GM12865 (cell line): Measurements from ENCODE around the gene PCMT1.
"Not testable (repeated sequence)": the region's sequence is repeated elsewhere in the genome, so short reads cannot be mapped to it uniquely, and the experiment has no call there.

Experiments
- DNase-seq: peaks from one replicate; pipeline ENCODE4 v3.0.0; 2010; ENCODE audit warnings: low read depth
- H3K4me3 ChIP-seq: 2 replicates; pipeline ENCODE4 v1.5.1; 2011; ENCODE audit warnings: mild to moderate bottlenecking, low read depth, low read length, control low read depth
- CTCF ChIP-seq: IDR thresholded peaks from 2 replicates; pipeline ENCODE4 v1.5.1; 2011; ENCODE audit warnings: low read length, control low read depth, low read depth, inconsistent platforms; ENCODE audit not compliant: insufficient read depth; ENCODE audit errors: missing control alignments

The PCMT1 gene

GRCh38 chr6:149844480-149844879, 94.9 kb downstream of the PCMT1 start:
- DNase-seq, result no peak
- no peak overlapping the region for H3K4me3 ChIP-seq
- no peak for TF ChIP-seq CTCF

DNA sequence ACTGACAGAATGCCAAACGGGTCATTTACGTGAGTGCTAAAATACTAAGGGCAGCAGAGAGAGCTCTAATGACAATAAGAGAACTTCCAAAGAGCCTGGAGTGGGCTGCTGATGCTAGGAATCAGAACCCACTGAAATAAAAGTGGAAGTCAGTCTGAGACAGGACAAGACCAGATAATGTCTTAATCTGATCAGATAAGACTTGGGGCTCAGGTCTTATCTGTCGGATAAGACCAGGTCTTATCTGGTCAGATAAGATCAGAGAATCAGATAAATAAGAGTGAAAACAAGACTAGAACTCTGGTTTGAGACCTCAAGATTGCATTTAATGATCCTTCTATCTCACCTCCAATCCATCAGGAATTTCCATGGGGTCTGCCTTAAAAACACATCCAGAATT, 96.0 kb downstream of the PCMT1 start:
- DNase-seq, result no peak
- H3K4me3 ChIP-seq, result no peak overlapping the region
- TF ChIP-seq CTCF, result no peak

DNA sequence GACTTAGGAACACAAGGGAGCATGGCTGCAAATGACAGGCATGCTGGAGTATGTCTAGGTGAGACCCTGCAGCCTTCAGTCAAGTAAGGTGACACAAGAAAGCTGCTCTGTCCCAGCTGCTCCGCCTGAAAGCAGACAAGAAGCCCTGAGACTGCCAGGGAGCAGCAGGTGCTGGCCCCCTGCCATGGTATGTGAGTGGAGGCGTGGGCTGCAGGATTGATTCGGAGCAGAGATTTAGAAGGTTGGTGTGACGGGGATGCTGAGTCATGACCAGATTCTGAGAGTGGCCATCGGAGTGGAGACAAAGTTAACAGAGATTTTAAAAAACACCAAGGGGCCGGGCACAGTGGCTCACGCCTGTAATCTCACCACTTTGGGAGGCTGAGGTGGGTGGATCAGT, 96.8 kb downstream of the PCMT1 start:
- no peak for DNase-seq
- H3K4me3 ChIP-seq, result no peak overlapping the region
- TF ChIP-seq CTCF, result no peak

- H3K4me3 ChIP-seq, result no peak overlapping the region
- no peak for DNase-seq
- TF ChIP-seq CTCF, result no peak
These were observed 98.4 kb downstream of the PCMT1 start for GRCh38 chr6:149847939-149848267.

- not testable (repeated sequence) for DNase-seq, H3K4me3 ChIP-seq
These were observed 98.8 kb downstream of the PCMT1 start for GRCh38 chr6:149848343-149848742.

DNA sequence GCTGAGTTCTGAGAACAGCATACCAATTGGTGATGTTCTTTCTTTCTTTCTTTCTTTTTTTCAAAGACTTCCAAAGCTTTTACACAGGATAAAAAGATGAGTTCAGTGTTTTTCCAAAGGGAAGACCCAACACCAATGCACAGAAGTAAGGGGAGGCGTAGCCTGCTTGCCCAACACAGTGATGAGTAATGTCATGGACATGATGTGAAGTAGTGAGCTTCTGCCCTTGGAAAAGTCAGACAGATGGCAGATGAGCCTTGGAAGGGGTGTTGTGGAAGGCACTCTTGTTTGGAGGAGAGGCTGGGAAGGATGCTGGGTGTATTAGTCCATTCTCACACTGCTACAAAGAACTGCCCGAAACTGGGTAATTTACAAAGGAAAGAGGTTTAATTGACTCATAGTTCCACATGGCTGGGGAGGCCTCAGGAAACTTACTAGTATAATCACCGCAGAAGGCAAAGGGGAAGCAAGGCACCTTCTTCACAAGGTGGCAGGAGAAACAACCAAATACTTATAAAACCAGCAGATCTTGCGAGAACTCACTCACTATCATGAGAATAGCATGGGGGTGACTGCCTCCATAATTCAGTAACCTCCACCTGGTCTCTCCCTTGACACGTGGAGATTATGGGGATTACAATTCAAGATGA, 102.0 kb downstream of the PCMT1 start:
- no peak for DNase-seq
- H3K4me3 ChIP-seq, result no peak overlapping the region
- TF ChIP-seq CTCF, result no peak

GRCh38 chr6:149852180-149852579, 102.6 kb downstream of the PCMT1 start:
- no peak for TF ChIP-seq CTCF
- no peak overlapping the region for H3K4me3 ChIP-seq
- DNase-seq, result peak; percentile 46
